ENCODE results near the gene PTPRT. TPM values are rescaled to one million over a fixed set of nuclear protein-coding genes. Genes with fewer than 3 reads are reported as not detected.

The PTPRT gene
- polyA plus RNA-seq, 3 donors, result not detected

DNA sequence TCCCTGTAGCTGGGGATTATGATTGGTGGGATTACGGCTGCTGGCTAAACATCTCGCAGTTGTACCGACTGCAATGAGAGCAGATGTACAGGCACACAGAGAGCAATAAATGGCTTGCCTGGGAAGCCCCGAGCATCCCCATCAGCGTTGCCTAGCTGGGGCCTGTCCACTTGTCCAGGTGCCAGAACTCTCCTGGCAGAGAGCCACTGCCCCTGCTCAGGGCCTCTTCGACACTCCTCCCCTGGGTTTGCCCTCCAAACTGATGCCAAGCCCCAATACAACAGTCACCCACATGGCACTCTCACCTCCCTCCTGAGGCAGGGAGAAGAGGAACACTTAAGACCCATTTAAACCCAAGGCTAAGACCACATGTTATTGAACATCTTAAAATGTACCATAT lies 715.1 kb downstream of the PTPRT start:
- peak overlapping the region in 1 of 7 donors; percentile 57 for H3K27ac Mint-ChIP-seq
- DNase-seq, result no peak
- no peak overlapping the region for H3K4me3 Mint-ChIP-seq
- Histone ChIP-seq H3K79me2 (ENCODE audit: insufficient read depth, low read length) (no peaks in the 10 kb centered on the region), H3K9me3 (replicated peaks in 1 of 2; ENCODE audit: control insufficient read depth in 1 of 2, insufficient read depth in 1 of 2, low read length in 2 of 2) (peaks cover 0 to 3% of the 10 kb centered on the region in 2 donors), H4K20me1 (ENCODE audit: insufficient read depth, low read length) (no peaks in the 10 kb centered on the region), H3K4me2 (replicated peaks; ENCODE audit: extremely low read depth, low read length, poor library complexity, severe bottlenecking) (no peak overlapping the region), H2AFZ (ENCODE audit: insufficient read depth, low read depth, low read length, poor library complexity, severe bottlenecking) (no peak overlapping the region), H3K4me1 (ENCODE audit: control insufficient read depth in 1 of 2, insufficient read depth in 2 of 2, low read length in 2 of 2) (no peaks in the 10 kb centered on the region), H3K4me3 (replicated peaks in 1 of 3; ENCODE audit: low read depth in 2 of 3, low read length in 3 of 3) (no peak overlapping the region), H3K36me3 (replicated peaks in 1 of 2; ENCODE audit: control insufficient read depth in 1 of 2, insufficient read depth in 2 of 2, low read length in 2 of 2) (no peaks in the 10 kb centered on the region), H3K27me3 (ENCODE audit: control insufficient read depth in 2 of 2, insufficient read depth in 2 of 2, low read length in 2 of 2) (peaks cover 0 to 4% of the 10 kb centered on the region in 2 donors), H3K27ac (ENCODE audit: low read depth in 1 of 2, low read length in 2 of 2) (no peak overlapping the region), H3K9ac (ENCODE audit: insufficient read depth, low read length, poor library complexity, severe bottlenecking) (no peak overlapping the region)
- TF ChIP-seq, protein P1, sequence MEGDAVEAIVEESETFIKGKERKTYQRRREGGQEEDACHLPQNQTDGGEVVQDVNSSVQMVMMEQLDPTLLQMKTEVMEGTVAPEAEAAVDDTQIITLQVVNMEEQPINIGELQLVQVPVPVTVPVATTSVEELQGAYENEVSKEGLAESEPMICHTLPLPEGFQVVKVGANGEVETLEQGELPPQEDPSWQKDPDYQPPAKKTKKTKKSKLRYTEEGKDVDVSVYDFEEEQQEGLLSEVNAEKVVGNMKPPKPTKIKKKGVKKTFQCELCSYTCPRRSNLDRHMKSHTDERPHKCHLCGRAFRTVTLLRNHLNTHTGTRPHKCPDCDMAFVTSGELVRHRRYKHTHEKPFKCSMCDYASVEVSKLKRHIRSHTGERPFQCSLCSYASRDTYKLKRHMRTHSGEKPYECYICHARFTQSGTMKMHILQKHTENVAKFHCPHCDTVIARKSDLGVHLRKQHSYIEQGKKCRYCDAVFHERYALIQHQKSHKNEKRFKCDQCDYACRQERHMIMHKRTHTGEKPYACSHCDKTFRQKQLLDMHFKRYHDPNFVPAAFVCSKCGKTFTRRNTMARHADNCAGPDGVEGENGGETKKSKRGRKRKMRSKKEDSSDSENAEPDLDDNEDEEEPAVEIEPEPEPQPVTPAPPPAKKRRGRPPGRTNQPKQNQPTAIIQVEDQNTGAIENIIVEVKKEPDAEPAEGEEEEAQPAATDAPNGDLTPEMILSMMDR (IDR thresholded peaks at IDR 0.05), result no peak
- H3K9me3 Mint-ChIP-seq, result peaks cover 0 to 13% (median 7%) of the 10 kb centered on the region in 7 donors
- peaks cover 9 to 14% (median 11%) of the 10 kb centered on the region in 3 donors for H3K27me3 Mint-ChIP-seq (ENCODE audit: low read depth in 3 of 3)
- 95% methylated on average over 6 of the region's 6 CpGs for WGBS (ENCODE audit: insufficient coverage)
- no peaks in the 10 kb centered on the region for H3K4me1 Mint-ChIP-seq
- intact Hi-C loops (cut with micrococcal nuclease), result no loop called here
- H3K36me3 Mint-ChIP-seq, result no peaks in the 10 kb centered on the region

- Histone ChIP-seq H4K20me1 (ENCODE audit: insufficient read depth, low read length) (no peaks in the 10 kb centered on the region), H3K9me3 (replicated peaks in 1 of 2; ENCODE audit: control insufficient read depth in 1 of 2, insufficient read depth in 1 of 2, low read length in 2 of 2) (peaks cover 0 to 3% of the 10 kb centered on the region in 2 donors), H3K36me3 (replicated peaks in 1 of 2; ENCODE audit: control insufficient read depth in 1 of 2, insufficient read depth in 2 of 2, low read length in 2 of 2) (no peaks in the 10 kb centered on the region), H3K4me3 (replicated peaks in 1 of 3; ENCODE audit: low read depth in 2 of 3, low read length in 3 of 3) (no peak overlapping the region), H3K27me3 (ENCODE audit: control insufficient read depth in 2 of 2, insufficient read depth in 2 of 2, low read length in 2 of 2) (no peaks in the 10 kb centered on the region), H3K79me2 (ENCODE audit: insufficient read depth, low read length) (no peaks in the 10 kb centered on the region), H3K9ac (ENCODE audit: insufficient read depth, low read length, poor library complexity, severe bottlenecking) (no peak overlapping the region), H3K4me1 (ENCODE audit: control insufficient read depth in 1 of 2, insufficient read depth in 2 of 2, low read length in 2 of 2) (no peaks in the 10 kb centered on the region), H3K4me2 (replicated peaks; ENCODE audit: extremely low read depth, low read length, poor library complexity, severe bottlenecking) (no peak overlapping the region), H3K27ac (ENCODE audit: low read depth in 1 of 2, low read length in 2 of 2) (no peak overlapping the region), H2AFZ (ENCODE audit: insufficient read depth, low read depth, low read length, poor library complexity, severe bottlenecking) (no peak overlapping the region)
- no peaks in the 10 kb centered on the region for H3K4me1 Mint-ChIP-seq
- no peaks in the 10 kb centered on the region for H3K36me3 Mint-ChIP-seq
- no peak for DNase-seq
- TF ChIP-seq, protein P1 (IDR thresholded peaks at IDR 0.05), result no peak
- H3K9me3 Mint-ChIP-seq, result peaks cover 0 to 9% (median 4%) of the 10 kb centered on the region in 7 donors
- intact Hi-C loops (cut with micrococcal nuclease), result no loop called here
- H3K27me3 Mint-ChIP-seq (ENCODE audit: low read depth in 3 of 3), result peaks cover 3 to 9% (median 8%) of the 10 kb centered on the region in 3 donors
- H3K27ac Mint-ChIP-seq, result no peak overlapping the region
- H3K4me3 Mint-ChIP-seq, result no peak overlapping the region
- WGBS (ENCODE audit: insufficient coverage), result 94% methylated on average over 16 of the region's 19 CpGs
These were observed 717.5 kb downstream of the PTPRT start for GRCh38 chr20:42472198-42472597.

All from CD14-positive monocyte (primary cell).